Hypothalamus (tissue), 51 donors: ENCODE data around the gene AARS1.
"Not testable (repeated sequence)": the region's sequence is repeated elsewhere in the genome, so short reads cannot be mapped to it uniquely, and the experiment has no call there.

Source experiments
- DNase-seq, 51 donors: peaks; one replicate each; lab custom pipeline; 2025; lab: John Stamatoyannopoulos, UW

The AARS1 gene

DNA sequence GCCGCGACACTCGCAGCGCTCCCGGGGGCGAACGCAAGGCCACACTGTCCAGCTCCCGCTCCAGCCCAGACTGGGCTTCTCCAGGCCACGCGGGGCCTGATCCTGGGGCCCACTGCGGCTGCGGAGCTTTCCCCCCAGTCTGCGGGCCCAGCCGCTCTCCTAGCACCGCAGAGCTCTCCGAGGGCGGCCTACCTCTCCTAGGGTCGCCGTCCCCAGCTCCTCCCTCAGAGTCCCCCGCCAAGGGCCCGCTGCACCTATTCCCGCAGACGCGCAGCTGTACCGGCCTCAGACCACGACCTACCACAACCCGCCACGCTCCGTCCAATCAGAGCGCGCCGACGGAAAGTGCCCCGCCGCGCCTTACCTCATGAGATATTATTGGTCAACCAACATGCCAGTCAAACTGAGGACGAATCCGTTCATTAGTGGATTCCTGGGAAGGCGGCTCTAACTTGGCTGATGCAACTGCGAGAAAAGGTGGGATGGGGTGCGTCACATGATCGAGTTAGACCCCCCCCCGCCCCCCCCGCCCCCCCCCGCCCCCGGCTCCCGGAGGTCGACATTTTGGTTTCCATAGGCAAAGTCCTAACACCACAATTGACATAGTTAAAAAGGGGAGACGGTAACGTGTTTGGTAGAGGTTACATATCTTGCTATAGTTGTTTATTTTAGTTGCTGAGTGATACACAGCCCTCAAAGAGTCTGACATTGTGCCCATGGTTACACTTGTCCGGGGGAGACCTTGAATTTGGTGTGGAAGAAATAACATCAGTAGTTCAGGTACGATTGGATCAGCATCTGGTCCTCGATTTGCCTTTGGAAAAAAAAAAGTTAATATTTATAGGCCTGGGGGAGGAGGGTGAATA, at the start of gene AARS1:
Gene AARS1, minus strand, starts transcription at position 278 of the 866 bp plus-strand sequence. CDS start 6,743 bp downstream, outside the sequence.
- DNase-seq, result peak; percentile 49 to 99 (median 94)

DNA sequence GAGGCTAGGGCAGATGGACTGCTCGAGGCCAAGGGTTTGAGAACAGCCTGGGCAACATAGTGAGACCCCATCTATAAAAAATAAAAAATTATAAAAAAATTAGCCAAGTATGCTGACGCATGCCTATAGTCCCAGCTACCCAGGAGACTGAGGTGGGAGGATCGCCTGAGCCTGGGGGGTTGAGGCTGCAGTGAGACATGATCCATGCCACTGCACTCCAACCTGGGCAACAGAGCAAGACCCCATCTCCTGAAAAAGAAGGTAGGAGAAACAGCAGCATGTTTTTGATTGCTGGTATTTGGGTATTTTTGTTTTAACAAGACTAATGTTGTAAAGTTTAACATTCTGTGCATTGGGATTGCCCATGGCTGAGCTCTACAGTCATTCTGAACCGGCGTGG, 48.5 kb upstream of the AARS1 start:
- no peak for DNase-seq

DNA sequence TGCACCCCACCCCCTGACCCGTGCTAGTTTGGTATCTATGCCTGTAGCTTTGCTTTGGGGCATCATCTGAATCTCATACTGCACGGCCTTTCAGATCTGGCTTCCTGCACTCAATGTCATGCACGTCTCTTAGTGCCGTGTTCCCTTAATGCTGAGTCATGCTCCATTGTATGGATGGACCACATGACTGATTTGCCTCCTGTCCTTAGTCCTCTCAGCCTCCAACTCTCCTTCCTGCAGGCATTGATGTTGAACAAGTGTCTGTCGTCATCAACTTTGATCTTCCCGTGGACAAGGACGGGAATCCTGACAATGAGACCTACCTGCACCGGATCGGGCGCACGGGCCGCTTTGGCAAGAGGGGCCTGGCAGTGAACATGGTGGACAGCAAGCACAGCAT, 43.4 kb upstream of the AARS1 start:
- not testable (repeated sequence) for DNase-seq

DNA sequence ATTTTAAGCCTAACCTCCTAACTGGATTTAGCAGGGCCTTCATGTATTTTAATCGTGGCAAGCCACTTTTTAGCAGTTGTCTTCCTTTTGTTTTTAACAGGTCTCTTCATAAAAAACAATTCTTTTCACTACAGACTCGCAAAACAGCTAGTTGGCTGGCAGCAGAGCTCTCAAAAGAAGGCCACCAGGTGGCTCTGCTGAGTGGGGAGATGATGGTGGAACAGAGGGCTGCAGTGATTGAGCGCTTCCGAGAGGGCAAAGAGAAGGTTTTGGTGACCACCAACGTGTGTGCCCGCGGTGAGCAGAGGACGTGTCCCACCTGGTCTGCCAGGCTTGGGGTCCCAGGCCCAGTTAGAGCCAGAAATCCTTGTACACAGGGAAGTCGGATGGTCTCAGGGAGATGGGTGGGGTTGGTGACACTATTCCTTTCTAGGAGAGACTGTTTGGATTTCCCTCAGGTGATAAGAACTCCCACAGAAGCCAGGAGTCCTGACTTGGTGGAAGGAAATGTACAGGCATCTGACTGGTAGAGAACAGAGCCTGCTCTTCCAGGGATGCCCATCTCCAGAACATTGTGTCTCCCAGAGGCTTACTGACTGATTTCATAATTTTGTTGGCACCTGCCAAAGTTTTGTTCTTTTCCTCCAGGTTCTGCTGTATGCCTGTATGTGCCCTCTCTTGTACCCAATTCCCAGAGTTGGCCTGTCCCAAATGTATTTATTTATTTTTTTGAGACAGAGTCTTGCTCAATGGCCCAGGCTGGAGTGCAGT, 42.5 kb upstream of the AARS1 start:
- peak in 4 of 51 donors; percentile 2 to 37 (median 6) for DNase-seq

DNA sequence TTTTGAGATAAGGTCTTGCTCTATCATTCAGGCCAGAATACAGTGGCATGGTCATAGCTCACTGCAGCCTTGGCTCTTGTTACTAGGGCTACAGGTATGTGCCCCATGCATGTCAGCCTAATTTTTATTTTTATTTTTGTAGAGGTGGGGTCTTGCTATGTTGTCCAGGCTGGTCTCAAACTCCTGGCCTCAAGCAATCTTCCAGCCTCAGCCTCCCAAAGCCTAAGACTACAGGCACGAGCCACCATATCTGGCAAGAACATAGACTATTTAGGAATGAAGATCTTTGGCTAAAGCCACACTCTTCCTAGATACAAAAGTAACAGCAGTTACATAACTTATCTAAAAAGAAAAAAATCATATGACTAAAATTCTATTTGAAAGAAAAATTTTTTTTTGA, 41.8 kb upstream of the AARS1 start:
- no peak for DNase-seq

DNA sequence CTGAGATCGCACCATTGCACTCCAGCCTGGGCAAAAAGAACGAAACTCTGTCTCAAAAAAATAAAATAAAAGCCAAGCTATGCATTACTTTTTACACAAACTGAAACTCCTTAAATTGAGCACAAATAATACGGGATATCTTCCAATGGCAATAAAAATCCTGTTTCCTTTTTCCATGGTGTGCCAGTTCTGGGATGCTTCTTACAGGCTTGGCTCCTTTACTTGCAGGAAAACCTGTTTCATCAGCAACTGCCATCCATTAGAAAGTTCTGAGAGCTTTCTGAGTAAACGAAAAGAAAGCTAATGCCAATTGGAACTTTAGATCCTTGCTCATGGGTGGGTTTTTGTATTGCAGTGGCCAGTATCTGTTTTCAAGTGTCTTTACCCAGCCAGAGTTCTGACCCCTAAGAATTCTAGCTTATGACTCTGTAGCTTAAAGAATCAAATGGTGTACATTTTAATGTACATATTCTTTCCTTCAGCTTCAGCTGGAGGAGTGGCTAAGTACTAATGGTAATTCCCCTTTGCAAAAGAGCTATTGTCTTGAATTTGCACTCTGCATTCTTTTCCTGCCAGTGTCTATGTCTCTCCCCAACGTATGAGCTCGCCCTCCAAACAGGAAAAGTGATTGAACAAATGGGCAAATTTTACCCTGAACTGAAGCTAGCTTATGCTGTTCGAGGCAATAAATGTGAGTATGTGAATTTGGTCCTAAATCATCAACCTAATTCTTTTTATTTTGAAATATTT, 35.9 kb upstream of the AARS1 start:
- DNase-seq, result no peak

DNA sequence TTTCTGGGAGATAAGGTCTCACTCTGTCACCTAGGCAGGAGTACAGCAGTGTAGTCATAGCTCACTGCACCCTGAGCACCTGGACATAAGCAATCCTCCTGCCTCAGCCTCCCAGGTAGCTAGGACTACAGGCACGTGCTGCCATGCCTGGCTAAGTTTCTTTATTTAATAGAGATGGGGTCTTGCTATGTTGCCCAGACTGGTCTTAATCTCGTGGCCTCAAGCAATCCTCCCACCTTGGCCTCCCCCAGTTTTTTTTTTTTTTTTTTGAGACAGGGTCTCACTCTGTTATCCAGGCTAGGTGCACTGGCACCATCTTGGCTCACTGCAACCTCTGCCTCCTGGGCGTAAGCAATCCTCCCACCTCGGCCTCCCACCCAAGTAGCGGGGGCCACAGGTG, 30.8 kb upstream of the AARS1 start:
- no peak for DNase-seq

DNA sequence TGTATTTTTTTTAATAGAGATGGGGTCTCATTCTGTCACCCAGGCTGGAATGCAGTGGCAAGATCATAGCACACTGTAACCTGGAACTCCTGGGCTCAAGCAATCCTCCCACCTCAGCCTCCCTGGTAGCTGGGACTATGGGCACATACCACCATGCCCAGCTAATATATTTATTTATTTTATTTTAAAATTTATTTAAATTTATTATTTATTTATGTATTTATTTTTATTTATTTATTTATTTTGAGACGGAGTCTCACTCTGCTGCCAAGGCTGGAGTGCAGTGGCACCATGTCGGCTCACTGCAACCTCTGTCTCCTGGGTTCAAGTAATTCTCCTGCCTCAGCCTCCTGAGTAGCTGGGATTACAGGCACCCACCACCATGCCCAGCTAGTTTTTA, 18.4 kb upstream of the AARS1 start:
- DNase-seq, result not testable (repeated sequence)

DNA sequence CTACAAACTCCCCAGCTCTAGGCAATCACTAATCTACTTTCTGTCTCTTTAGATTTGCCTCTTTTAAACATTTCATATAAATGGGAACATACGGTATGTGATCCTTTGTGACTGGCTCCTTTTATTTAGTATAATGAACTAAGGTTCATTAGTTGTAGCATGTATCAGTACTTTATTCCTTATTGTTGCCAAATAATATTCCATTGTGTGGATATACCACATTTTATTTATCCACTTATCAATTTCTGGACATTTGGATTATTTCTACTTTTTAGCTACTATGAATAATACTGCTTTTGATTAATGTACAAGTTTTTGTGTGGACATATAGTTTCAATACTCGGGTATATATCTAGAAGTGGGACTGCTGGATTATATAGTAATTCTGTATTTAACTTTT, 17.6 kb upstream of the AARS1 start:
- DNase-seq, result no peak

DNA sequence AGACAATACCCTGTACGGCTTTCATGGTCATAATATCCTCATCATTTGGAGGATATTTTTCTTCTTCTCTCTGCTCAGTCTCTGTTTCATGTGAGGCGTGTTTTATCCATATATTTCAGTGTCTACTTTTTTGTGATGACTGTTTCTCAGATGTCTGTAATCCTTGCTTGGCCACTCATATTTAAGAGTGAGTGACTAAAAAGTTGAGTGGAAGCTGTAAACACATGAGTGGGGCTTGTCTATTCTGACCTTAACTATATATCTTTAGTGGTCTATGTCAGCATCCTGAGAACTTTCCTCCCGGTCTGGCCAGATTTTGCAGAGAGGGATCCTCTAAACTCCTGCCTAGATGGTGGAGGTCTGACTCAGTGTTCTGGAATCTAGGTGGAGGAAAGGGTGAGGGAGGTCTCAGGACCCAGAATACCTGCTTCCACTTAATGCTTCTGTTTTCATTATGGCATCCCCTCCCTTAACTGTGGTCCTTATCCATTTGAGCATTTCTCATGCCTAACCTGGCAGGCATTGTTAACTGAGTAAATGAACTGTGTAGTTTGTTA, 15.7 kb upstream of the AARS1 start:
- no peak for DNase-seq

DNA sequence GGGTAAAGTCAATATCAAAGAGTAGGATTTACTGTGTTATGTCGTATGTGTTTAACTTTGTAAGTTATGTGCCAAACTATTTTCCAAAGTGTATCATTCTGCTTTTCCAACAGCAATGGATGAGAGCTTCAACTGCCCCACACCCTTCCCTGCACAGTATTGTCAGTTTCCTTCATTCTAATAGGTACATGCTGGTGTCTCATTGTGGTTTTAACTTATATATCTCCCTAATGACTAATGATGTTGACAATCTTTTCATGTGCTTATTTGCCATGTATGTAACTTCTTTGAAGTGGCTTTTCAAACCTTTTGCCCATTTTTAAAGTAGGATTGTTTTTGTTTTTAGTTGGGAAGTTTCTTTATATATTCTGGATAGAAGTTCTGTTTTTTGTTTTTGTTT, 13.4 kb upstream of the AARS1 start:
- DNase-seq, result no peak

DNA sequence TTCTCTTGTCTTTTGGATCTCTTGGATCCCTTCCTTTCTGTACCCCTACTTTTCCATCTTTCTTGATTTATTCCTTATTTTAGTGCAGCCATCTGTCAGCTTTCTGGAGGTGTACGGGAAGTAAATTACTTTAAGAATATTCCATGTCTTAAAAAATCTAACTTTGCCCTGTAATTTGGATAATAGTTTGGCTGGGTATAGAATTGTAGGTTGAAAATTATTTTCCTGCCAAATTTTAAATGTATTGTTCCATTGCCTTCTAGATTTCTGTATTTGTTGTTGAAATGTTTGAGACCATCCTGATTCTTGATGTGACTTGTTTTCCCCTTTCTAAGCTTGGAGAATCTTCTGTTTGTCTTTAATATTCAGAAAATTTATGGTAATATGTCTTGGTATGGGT, 11.8 kb upstream of the AARS1 start:
- DNase-seq, result no peak

DNA sequence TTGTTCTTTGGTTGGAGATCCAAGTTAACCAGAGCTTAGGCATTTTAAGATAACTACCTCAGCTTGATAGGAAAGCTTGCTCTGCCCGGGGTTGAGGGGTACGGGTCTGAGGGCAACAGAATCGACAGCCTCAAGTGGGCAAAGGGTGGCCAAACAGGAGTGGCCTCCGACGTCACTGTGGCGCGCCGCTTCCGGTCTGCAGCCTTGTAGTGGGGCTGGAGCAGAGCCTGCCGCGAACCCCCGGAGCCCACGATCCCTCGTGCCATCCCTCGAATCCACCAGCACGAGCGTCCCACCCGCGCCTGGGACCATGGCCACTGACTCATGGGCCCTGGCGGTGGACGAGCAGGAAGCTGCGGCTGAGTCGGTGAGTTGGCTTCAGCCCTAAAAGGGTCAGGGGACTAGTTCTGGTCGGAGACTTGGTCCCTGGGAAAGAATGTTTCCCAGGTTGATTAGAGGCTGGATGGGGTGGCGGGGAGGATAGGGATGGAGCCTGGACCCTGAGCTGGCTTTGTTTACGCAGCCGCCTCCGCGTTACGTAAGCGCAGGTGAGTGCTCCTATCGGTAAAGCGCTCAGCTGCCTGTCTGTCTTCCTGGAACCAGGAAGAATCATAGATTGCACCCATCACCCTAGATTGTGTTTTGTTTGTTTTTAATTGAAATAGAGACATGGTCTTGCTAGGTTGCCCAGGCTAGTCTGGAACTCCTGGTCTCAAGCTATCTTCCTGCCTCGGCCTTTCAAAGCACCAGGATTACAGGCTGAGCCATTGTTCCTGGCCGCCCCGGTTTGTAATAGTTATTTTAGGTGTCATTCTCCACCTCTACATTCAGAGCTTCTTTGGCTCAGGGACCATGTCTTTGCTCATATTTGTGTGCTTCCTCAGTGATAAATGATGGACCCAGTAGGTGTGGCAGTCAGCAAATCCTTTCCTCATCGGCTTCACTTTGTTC, 10.0 kb upstream of the AARS1 start, which contains the start of gene DDX19B:
Gene DDX19B, plus strand, starts transcription at position 199 of the 951 bp plus-strand sequence. Its CDS starts 112 bp downstream, at position 311.
- peak; percentile 13 to 91 (median 68) for DNase-seq

DNA sequence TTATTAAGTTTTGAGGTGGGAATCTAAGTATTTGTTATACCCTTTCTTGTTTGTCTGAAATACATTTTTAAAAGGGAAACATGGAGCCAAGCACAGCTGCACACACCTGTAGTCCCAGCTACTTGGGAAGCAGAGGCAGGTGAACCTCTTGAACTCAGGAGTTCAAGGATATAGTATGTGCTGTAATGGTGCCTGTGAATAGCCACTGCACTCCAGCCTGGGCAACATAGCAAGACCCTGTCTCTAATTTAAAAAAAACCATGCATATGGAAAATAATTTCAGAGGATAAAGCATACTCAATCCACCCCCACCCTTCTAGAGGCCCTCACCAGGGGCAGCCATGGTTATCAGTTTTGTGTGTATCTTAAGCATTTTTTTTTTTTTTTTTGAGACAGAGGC, 6.3 kb upstream of the AARS1 start:
- no peak for DNase-seq

DNA sequence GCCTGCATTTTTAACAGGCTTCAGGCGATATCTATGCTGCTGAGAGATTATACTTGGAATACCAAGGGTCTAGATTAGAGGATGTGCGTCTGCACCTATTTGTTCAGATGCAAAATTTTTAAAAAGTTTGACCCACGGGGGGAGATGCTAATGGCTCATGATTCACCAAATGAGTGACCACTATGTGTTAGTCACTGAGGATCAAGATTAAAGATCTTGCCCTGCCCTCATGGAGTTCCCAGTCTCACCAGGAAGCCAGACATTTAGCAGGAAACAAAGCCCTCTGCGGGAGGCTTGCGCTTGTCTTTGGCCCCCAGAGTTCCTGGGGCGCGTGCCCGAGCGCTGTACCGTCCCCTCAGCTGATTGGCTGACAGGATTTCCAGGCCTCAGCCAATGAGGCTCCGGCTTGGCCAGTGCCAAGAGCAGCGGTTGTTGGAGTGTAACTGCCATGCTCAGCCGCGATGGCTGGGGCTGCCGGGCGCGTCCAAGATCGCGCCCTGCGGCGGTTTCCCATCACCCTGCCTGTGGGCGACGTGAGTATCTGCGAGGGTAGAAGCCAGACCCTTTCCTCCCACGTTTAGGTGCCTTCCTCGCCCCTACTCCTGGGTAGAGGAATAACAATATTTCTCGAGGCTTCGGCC, 5.2 kb upstream of the AARS1 start:
- DNase-seq, result no peak

DNA sequence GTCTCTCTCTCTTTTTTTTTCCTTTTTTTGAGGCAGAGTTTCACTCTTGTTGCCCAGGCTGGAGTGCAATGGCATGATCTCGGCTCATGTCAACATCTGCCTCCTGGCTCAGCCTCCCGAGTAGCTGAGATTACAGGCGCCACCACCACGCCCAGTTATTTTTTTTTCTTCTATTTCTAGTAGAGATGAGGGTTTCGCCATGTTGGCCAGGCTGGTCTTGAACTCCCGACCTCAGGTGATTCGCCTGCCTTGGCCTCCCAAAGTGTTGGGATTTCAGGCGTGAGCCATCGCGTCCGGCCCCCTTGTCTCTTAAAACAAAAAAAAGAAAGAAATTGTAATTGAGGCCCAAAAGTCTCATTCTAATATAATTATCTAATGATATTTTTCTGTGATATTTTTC, 2.8 kb upstream of the AARS1 start:
- not testable (repeated sequence) for DNase-seq

DNA sequence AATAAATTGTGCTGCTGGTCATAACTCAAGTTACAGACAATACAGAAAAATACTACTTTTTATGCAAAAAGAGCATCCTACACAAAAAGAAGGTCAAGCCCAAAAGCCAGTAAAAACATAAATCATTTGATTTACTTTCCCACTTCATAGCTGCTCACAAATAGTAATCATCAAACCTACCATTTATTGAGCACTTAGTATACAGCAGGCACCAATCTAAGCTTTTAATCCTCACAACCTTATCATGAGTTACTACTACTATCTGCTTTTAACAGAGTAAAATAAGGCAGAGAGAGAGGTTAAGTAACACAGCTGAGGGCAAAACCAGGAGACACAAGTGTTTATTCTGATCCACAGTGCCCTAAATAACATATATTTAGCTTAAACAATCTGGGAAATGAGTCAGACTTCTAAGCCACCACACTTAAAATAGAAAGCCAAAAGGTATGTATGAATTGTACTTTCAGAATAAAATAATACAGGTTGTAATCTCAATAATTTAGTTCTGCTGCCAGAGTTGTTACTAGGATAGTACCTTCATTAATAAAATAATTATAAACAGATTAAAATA, 1.7 kb upstream of the AARS1 start:
- DNase-seq, result no peak

DNA sequence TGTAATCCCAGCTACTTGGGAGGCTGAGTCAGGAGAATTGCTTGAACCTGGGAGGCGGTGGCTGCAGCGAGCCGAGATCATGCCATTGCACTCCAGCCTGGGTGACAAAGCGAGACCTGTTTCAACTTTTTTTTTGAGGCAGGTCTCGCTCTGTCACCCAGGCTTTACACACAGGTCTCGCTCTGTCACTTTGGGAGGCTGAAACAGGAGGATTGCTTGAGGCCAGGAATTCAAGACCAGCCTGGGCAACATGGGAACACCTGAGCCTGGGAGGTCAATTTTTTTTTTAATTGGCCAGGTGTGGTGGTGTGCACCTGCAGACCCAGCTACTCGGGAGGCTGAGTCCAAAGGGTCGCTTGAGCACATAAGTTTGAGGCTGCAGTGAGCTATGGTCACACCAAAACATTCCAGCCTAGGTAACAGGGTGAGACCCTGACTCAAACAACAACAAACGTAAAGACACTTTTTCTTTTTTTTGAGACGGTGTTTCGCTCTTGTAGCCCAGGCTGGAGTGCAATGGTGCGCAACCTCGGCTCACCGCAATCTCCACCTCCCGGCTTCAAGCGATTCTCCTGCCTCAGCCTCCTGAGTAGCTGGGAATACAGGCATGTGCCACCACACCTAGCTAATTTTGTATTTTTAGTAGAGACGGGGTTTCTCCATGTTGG, 1.9 kb downstream of the AARS1 start:
- not testable (repeated sequence) for DNase-seq
